ENCODE results near the gene PPIL1. TPM values are rescaled to one million over a fixed set of nuclear protein-coding genes. Genes with fewer than 3 reads are reported as not detected.
"Not testable (repeated sequence)": the region's sequence is repeated elsewhere in the genome, so short reads cannot be mapped to it uniquely, and the experiment has no call there.

The PPIL1 gene
- total RNA-seq, 1 donor from 2014 or later, result 82.8 TPM

DNA sequence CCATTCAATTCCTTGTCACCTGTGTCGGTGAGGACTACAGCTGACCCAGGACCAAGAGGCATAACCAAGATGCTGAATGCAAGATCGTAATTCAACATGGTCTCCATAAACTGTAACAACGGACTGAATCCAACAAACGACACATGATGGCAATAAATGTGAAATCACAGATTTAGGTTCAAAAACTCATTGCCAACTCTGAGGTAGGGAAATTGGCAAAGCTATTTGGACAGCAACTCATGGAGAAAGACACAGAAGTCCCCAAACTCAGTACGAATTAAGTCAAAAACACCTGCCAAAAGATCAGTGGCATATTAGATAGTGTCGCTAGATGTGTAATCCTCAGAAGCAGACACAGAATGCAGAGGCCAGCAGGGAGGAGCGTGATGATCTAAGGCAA, 60.4 kb downstream of the PPIL1 start:
- H3K9me3 Mint-ChIP-seq, result no peaks in the 10 kb centered on the region
- no peak overlapping the region for H3K27ac Mint-ChIP-seq (ENCODE audit: unreplicated experiment)
- H3K36me3 Mint-ChIP-seq (ENCODE audit: low read depth), result no peaks in the 10 kb centered on the region

DNA sequence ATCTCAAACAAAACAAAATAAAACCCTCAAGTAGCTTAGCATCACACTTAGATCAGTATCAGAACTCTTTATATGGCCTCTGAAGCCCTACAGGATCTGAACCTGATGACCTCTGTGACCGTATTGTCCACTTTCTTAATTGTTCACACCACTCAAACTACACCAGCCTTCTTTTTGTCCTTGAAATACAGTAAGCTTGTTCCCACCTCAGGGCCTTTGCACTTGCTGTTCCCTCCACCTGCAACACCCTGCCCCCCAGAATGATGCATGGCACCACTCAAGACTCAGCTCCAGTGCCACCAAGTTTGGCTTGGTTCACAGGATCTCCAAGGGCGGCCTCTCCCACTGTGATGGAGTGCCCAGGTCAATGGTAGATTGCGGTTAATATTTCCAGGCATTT, 61.1 kb downstream of the PPIL1 start:
- peak overlapping the region; percentile 67 for H3K27ac Mint-ChIP-seq (ENCODE audit: unreplicated experiment)
- H3K27me3 Mint-ChIP-seq (ENCODE audit: low read depth), result no peaks in the 10 kb centered on the region
- H3K9me3 Mint-ChIP-seq, result no peaks in the 10 kb centered on the region
- peaks cover 14% of the 10 kb centered on the region for H3K4me1 Mint-ChIP-seq
- TF ChIP-seq, protein P1, sequence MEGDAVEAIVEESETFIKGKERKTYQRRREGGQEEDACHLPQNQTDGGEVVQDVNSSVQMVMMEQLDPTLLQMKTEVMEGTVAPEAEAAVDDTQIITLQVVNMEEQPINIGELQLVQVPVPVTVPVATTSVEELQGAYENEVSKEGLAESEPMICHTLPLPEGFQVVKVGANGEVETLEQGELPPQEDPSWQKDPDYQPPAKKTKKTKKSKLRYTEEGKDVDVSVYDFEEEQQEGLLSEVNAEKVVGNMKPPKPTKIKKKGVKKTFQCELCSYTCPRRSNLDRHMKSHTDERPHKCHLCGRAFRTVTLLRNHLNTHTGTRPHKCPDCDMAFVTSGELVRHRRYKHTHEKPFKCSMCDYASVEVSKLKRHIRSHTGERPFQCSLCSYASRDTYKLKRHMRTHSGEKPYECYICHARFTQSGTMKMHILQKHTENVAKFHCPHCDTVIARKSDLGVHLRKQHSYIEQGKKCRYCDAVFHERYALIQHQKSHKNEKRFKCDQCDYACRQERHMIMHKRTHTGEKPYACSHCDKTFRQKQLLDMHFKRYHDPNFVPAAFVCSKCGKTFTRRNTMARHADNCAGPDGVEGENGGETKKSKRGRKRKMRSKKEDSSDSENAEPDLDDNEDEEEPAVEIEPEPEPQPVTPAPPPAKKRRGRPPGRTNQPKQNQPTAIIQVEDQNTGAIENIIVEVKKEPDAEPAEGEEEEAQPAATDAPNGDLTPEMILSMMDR (conservative IDR thresholded peaks at IDR 0.05), result no peak
- no peak overlapping the region for H3K4me3 Mint-ChIP-seq
- DNase-seq (ENCODE audit: low read depth, low spot score), result no peak
- no peaks in the 10 kb centered on the region for H3K36me3 Mint-ChIP-seq (ENCODE audit: low read depth)

More for the DNA sequence above, 60.4 kb downstream of the PPIL1 start:
- no peak for DNase-seq (ENCODE audit: low read depth, low spot score)
- no peaks in the 10 kb centered on the region for H3K27me3 Mint-ChIP-seq (ENCODE audit: low read depth)
- no peak overlapping the region for H3K4me3 Mint-ChIP-seq
- TF ChIP-seq, protein P1 (conservative IDR thresholded peaks at IDR 0.05), result no peak
- peaks cover 14% of the 10 kb centered on the region for H3K4me1 Mint-ChIP-seq

DNA sequence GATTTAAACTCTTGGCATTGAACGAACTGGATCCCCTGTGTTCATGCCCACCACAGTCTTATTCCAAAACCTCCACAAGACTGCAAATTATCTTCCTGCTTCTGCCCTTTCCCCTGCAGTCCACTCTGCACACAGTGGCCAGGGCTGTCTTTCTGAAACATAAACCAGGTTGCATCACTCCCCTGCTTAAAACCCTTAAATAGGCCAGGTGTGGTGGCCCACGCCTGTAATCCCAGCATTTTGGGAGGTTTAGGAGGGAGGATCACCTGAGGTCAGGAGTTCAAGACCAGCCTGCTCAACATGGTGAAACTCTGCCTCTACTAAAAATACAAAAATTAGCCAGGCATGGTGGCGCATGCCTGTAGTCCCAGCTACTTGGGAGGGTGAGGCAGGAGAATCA, 61.6 kb downstream of the PPIL1 start:
- not testable (repeated sequence) for H3K27me3 Mint-ChIP-seq (ENCODE audit: low read depth); DNase-seq (ENCODE audit: low read depth, low spot score); H3K9me3 Mint-ChIP-seq; H3K27ac Mint-ChIP-seq (ENCODE audit: unreplicated experiment); H3K36me3 Mint-ChIP-seq (ENCODE audit: low read depth); H3K4me3 Mint-ChIP-seq
- H3K4me1 Mint-ChIP-seq, result peaks cover 10% of the 10 kb centered on the region

DNA sequence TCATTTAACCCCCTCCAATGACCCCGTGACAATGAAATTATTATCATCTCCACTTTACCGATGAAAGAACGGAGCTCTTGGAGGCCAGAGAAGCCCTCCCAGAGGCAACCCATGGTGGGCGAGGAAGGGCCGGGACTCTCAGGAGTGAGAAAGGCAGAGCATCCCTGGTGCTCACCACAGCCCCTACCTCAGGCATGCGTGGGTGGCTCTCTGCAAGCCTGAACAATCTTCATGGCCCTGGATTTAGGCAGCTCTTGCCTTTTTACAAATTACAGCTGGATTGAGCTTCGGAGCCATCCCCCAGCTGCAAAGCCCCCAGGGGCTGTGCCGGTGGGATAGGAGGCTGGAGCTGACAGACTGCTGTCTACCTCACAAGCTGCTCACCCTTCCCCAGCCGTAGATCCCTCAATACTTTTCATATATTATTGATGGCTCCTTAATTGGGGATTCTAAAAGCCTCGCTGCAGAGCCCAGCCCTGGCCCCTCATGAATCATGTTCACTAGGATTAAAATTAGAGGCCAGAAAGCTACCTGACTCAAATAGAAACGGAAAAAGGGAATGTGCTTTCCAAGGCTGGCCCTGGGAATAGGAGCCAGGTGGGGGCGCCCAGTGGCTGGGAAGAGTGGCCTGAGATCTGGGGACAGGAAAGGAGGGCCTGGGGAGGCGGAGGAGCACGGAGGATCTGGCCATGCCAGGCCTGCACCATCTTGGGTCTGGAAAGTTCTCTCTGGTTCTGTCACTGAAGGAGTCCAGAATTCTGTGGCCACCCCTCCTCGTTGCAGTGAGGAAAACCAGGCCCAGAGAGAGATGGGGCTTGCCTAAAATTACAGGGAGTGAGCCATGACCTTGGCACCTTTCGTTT, 64.4 kb downstream of the PPIL1 start:
- H3K27me3 Mint-ChIP-seq (ENCODE audit: low read depth), result no peaks in the 10 kb centered on the region
- H3K36me3 Mint-ChIP-seq (ENCODE audit: low read depth), result no peaks in the 10 kb centered on the region
- H3K27ac Mint-ChIP-seq (ENCODE audit: unreplicated experiment), result peak overlapping the region; percentile 19
- H3K9me3 Mint-ChIP-seq, result no peaks in the 10 kb centered on the region
- DNase-seq (ENCODE audit: low read depth, low spot score), result no peak
- TF ChIP-seq, protein P1 (conservative IDR thresholded peaks at IDR 0.05), result no peak
- no peak overlapping the region for H3K4me3 Mint-ChIP-seq
- H3K4me1 Mint-ChIP-seq, result peaks cover 21% of the 10 kb centered on the region

DNA sequence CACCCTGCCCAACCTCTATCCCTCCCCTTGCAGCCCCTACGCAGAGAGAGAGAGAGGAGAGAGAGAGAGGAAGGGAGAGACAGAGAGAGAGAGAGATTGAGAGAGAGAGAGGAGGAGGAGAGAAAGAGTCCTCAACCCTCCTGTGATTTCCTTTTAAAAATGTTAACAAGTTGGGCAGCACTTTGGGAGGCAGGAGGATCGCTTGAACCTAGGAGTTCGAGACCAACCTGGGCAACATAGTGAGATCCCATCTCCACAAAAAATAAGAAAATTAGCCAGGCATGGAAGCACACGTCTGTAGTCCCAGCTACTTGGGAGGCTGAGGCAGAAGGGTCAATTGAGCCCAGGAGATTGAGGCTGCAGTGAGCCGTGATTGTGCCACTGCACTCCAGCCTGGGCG, 65.4 kb downstream of the PPIL1 start:
- Mint-ChIP-seq H3K36me3 (ENCODE audit: low read depth) (no peaks in the 10 kb centered on the region), H3K4me1 (peaks cover 31% of the 10 kb centered on the region), H3K27ac (ENCODE audit: unreplicated experiment) (peak overlapping the region; percentile 78), H3K27me3 (ENCODE audit: low read depth) (no peaks in the 10 kb centered on the region), H3K4me3 (no peak overlapping the region), H3K9me3 (no peaks in the 10 kb centered on the region)
- DNase-seq (ENCODE audit: low read depth, low spot score), result no peak
- TF ChIP-seq, protein P1 (conservative IDR thresholded peaks at IDR 0.05), result no peak

DNA sequence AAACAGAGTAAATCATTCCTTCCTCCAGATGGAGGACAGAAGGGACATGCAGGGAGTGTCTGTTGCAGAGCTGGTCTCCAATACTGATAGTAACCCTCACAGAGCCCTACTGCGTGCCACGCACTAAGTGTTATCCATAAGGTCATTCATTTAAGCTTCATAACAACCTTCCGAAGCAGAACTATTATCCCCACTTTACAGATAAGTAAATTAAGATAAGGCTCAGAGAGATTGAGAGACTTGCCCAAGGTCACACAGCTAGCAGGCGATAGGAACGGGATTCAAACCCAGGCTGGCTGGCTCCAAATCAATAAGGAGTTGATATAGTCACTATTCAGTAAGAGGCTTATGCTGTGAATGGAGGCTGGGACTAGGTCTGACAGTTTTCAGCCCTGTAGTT, 66.0 kb downstream of the PPIL1 start:
- Mint-ChIP-seq H3K9me3 (no peaks in the 10 kb centered on the region), H3K36me3 (ENCODE audit: low read depth) (no peaks in the 10 kb centered on the region), H3K27me3 (ENCODE audit: low read depth) (no peaks in the 10 kb centered on the region), H3K27ac (ENCODE audit: unreplicated experiment) (no peak overlapping the region), H3K4me1 (peaks cover 36% of the 10 kb centered on the region), H3K4me3 (no peak overlapping the region)
- no peak for DNase-seq (ENCODE audit: low read depth, low spot score)
- TF ChIP-seq, protein P1 (conservative IDR thresholded peaks at IDR 0.05), result no peak
